GM15510 (cell line): Measurements from ENCODE around the gene FAM156A.

Experiments
- POLR2A ChIP-seq: IDR thresholded peaks from 3 replicates; pipeline ENCODE4 v1.6.1; 2011; ENCODE audit warnings: borderline replicate concordance; ENCODE audit not compliant: insufficient read length; ENCODE audit errors: extremely low read depth

FAM156A gene

DNA sequence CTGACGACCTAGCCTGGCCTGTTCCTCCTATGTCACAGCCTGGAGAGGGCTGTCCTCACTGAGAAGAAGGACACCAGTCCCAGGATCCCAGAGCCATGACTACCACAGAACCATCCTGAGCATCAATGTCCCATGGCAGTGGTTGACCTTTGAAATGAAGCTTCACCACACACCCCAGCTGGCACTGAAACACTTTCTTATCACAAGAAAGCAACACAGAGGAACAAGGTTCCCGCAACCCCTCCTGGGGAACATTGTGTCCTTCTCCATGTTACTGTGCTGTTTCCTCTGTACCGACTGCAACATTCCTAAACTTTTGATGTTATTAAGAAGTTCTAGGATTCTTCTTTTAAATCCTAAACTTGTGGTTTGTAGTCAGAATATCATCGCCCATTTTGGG lies 21.2 kb upstream of the FAM156A start:
- no peak for TF ChIP-seq POLR2A

- TF ChIP-seq POLR2A: no peak
These were observed 19.6 kb upstream of the FAM156A start for GRCh38 chrX:52977953-52978352.

DNA sequence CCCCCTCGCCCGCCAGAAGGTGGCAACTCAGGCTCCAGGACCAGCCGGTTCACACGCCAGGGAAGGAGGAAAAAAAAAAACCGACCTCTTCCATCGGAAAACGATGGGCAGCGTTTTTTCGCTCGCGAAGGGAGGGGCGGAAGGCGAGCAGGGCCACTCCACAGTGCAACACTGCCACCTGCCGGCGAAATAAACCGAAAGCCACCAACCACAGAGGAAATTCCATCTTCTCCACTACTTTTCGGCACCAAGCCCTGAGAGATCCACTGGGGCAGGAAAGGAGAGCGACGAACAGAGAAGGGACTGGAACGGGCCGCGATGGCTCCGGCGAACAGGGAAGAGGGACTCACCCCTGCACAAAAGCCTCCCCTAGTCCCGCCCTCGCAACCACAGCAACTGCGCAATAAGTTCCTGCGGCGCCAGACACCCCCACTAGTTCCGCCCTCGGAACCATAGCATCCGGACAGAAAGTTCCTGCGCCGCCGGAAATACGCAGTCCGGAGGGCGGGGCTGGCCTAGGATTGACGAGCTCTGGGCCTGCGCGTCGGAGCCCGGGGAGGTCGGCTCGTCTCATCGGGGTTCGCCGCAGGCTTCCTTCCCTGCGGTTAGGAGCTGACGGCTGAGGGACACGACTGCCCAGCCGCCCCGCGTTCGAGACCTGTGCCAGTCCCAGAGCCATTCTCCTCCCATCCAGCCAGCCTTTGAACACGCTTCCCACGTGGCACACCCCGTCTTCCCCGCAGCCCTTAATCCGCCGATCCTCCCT lies 23.4 kb downstream of the FAM156A start:
- TF ChIP-seq POLR2A: peak; percentile 75

DNA sequence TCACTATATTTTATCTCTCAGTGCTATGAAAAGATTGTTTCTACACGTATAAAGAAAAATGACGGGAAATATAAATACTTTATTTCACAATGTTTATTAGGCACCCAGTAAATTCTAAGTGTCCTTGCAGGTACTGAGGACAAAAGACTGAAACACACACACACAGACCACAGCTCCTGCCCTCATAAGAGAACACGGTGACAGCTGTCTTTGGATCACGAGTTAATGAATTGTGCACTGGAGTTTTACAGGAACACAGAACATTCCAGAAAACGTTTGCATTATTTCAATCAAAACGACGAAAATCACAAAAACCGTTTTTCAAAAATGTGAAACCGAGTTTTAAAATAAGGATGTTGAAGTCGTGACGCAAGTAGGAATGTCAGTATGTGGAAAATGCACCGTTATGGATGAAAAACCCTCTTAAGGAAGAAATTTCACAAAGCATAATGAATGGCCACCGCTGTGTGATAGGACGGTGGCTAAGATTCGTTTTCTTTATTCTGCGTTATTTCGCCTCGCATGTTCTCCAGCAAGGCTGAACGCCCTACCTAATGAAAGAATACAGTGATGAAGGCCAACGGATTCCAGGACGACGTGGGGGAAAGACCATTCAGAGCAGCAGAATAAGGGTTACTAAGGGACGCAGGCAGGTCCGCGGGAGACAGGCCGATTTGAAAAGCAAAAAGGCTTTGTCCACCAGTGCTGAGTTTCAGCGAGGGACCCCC lies 24.2 kb downstream of the FAM156A start:
- no peak for TF ChIP-seq POLR2A

DNA sequence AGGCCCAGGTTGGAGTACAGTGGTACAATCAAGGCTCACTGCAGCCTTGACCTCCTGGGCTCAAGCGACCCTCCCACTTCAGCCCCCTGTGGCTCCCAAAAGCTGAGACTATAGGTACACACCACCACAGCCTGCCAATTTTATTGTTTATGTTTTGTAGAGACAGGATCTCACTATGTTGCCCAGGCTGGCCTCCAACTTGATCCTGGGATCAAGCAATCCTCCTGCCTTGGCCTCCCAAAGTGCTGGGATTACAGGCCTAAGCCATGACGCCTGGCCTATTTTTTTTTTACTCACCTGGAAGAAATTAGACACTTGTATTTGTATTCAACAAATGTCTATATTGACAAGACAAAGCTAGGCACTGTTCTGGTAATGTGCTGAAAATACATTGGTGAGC lies 25.1 kb downstream of the FAM156A start:
- no peak for TF ChIP-seq POLR2A

DNA sequence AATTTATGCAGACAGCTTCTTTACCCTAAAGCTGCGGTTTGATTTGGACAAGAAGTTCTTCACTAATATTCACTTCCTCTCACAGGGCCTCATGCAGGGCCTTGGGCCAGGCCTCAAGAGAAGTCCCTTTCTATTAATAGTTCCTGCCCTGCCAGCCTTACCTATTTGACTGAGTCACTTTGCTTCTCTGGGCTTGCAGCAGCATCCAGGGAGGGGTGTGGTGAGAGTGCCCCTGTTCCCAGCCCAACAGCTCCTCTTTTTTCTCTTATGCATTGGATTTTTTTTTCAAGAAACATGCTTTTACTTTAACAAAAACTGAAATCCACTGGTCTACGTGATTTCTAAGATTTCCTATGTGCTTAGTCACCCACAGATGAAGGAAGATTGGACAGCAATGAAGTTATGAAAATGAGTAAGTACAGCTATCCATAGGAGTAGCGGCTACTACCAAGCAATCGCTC lies 34.5 kb downstream of the FAM156A start:
- no peak for TF ChIP-seq POLR2A
